ENCODE results near the gene MS4A4A.
"Not testable (repeated sequence)": the region's sequence is repeated elsewhere in the genome, so short reads cannot be mapped to it uniquely, and the experiment has no call there.

MS4A4A gene

GRCh38 chr11:60280412-60280811, at the start of gene MS4A4A:
TSS of gene MS4A4A (plus strand) at chr11:60280666. CDS start at chr11:60280676, 10 bp downstream.
- DNase-seq (ENCODE audit: low read depth in 1 of 2, low spot score in 1 of 2), result no peak

- no peak for DNase-seq (ENCODE audit: low read depth in 1 of 2, low spot score in 1 of 2)
These were observed 49.8 kb upstream of the MS4A4A start for GRCh38 chr11:60230681-60231080.

GRCh38 chr11:60235321-60235720, 45.1 kb upstream of the MS4A4A start:
- DNase-seq (ENCODE audit: low read depth in 1 of 2, low spot score in 1 of 2), result no peak

- no peak for DNase-seq (ENCODE audit: low read depth in 1 of 2, low spot score in 1 of 2)
These were observed 39.8 kb upstream of the MS4A4A start for GRCh38 chr11:60240662-60241061.

- DNase-seq (ENCODE audit: low read depth in 1 of 2, low spot score in 1 of 2), result no peak
These were observed 38.7 kb upstream of the MS4A4A start for GRCh38 chr11:60241786-60242185.

- DNase-seq (ENCODE audit: low read depth in 1 of 2, low spot score in 1 of 2), result no peak
These were observed 37.7 kb upstream of the MS4A4A start, which contains the start of gene MS4A4E for GRCh38 chr11:60242740-60243239. TSS of gene MS4A4E (minus strand) at chr11:60243137. CDS start at chr11:60230055, 13,082 bp downstream.

GRCh38 chr11:60251485-60252212, 28.8 kb upstream of the MS4A4A start:
- no peak for DNase-seq (ENCODE audit: low read depth in 1 of 2, low spot score in 1 of 2)

GRCh38 chr11:60252213-60253108, 28.0 kb upstream of the MS4A4A start:
- no peak for DNase-seq (ENCODE audit: low read depth in 1 of 2, low spot score in 1 of 2)

- DNase-seq (ENCODE audit: low read depth in 1 of 2, low spot score in 1 of 2), result no peak
These were observed 22.3 kb upstream of the MS4A4A start for GRCh38 chr11:60257956-60258722.

- DNase-seq (ENCODE audit: low read depth in 1 of 2, low spot score in 1 of 2), result no peak
These were observed 19.5 kb upstream of the MS4A4A start for GRCh38 chr11:60261014-60261413.

GRCh38 chr11:60263402-60263801, 17.1 kb upstream of the MS4A4A start:
- DNase-seq (ENCODE audit: low read depth in 1 of 2, low spot score in 1 of 2), result no peak

- DNase-seq (ENCODE audit: low read depth in 1 of 2, low spot score in 1 of 2), result no peak
These were observed 15.8 kb upstream of the MS4A4A start for GRCh38 chr11:60264644-60265043.

GRCh38 chr11:60265373-60266214, 14.9 kb upstream of the MS4A4A start:
- DNase-seq (ENCODE audit: low read depth in 1 of 2, low spot score in 1 of 2), result no peak

GRCh38 chr11:60274416-60274815, 6.0 kb upstream of the MS4A4A start:
- DNase-seq (ENCODE audit: low read depth in 1 of 2, low spot score in 1 of 2), result no peak

- DNase-seq (ENCODE audit: low read depth in 1 of 2, low spot score in 1 of 2), result no peak
These were observed 1.0 kb downstream of the MS4A4A start for GRCh38 chr11:60281485-60281884.

- no peak for DNase-seq (ENCODE audit: low read depth in 1 of 2, low spot score in 1 of 2)
These were observed 1.8 kb downstream of the MS4A4A start for GRCh38 chr11:60282286-60282685.

GRCh38 chr11:60285411-60286126, 5.1 kb downstream of the MS4A4A start:
- not testable (repeated sequence) for DNase-seq (ENCODE audit: low read depth in 1 of 2, low spot score in 1 of 2)

- DNase-seq (ENCODE audit: low read depth in 1 of 2, low spot score in 1 of 2), result no peak
These were observed 8.1 kb downstream of the MS4A4A start for GRCh38 chr11:60288531-60288930.

- DNase-seq (ENCODE audit: low read depth in 1 of 2, low spot score in 1 of 2), result no peak
These were observed 11.7 kb downstream of the MS4A4A start for GRCh38 chr11:60292145-60292544.

GRCh38 chr11:60301178-60301577, 20.7 kb downstream of the MS4A4A start:
- DNase-seq (ENCODE audit: low read depth in 1 of 2, low spot score in 1 of 2), result no peak
